Stimulated activated naive CD8-positive, alpha-beta T cell treated with anti-CD3 and anti-CD28 coated beads, Interleukin-15, Interleukin-2, amounts not matched to agents 100 ng/mL and 50 ng/mL, for 24 hours (primary cell): Measurements from ENCODE around the gene AFDN.

Source experiments
- H3K27ac Mint-ChIP-seq: one replicate; pipeline ENCODE4 v1.8.0; 2021; ENCODE audit warnings: mild to moderate bottlenecking, mixed read lengths
- H3K27me3 Mint-ChIP-seq: one replicate; pipeline ENCODE4 v1.8.0; 2021; ENCODE audit warnings: mixed read lengths
- H3K36me3 Mint-ChIP-seq: one replicate; pipeline ENCODE4 v1.8.0; 2021; ENCODE audit warnings: low read depth, mixed read lengths
- H3K4me1 Mint-ChIP-seq: one replicate; pipeline ENCODE4 v1.8.0; 2021; ENCODE audit warnings: low read depth, mixed read lengths
- H3K4me3 Mint-ChIP-seq: one replicate; pipeline ENCODE4 v1.8.0; 2021; ENCODE audit warnings: mild to moderate bottlenecking, mixed read lengths
- H3K9me3 Mint-ChIP-seq: one replicate; pipeline ENCODE4 v1.8.0; 2021; ENCODE audit warnings: mixed read lengths

Gene AFDN

GRCh38 chr6:167824591-167825331, 1.9 kb upstream of the AFDN start:
- Mint-ChIP-seq H3K27me3 (peaks cover 75% of the 10 kb centered on the region), H3K9me3 (no peaks in the 10 kb centered on the region), H3K36me3 (no peaks in the 10 kb centered on the region), H3K4me3 (peak overlapping the region; percentile 84), H3K4me1 (peaks cover 30% of the 10 kb centered on the region), H3K27ac (peak overlapping the region; percentile 36)

DNA sequence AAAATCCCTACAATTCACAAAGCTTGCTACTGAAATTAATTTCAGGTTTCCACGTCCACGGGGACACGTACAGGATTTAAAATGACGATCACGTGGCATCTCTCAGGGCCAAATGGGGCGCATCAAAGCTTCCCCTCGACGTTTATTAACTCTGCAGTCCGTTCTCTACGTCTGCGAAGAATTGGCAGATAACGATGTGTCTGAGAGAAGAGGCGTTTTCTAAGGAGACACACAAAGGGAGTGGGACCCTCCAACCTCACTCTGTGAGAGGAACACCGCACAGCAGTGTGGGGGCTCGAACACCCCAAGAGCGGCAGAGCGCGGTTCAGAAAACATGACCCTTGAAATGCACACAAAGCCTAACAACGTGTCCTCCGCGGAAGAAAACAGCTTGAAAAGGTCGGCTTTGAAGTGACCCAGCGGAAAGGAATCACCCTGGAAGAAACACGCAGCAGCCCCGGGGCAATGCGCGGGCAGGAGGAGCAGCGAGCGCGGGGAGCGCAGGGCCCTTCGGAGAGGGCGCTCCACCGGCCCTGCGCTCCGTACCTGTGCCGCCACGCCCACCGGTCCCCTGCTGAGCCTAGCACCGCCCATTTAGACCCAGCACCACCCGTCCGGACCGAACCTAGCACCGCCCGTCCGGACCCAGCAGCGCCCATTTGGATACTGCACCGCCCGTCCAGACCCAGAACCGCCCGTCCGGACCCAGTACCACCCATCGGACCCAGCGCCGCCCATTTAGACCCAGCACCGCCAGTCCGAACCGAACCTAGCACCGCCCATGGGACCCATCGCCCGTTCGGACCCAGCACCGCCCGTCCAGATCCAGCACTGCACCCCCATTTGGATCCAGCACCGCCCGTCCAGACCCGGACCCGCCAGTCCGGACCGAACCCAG, 1.1 kb upstream of the AFDN start:
- H3K4me1 Mint-ChIP-seq, result peaks cover 30% of the 10 kb centered on the region
- peaks cover 78% of the 10 kb centered on the region for H3K27me3 Mint-ChIP-seq
- no peaks in the 10 kb centered on the region for H3K36me3 Mint-ChIP-seq
- peak overlapping the region; percentile 31 for H3K27ac Mint-ChIP-seq
- peak overlapping the region; percentile 84 for H3K4me3 Mint-ChIP-seq
- H3K9me3 Mint-ChIP-seq, result no peaks in the 10 kb centered on the region

GRCh38 chr6:167826230-167826895, 348 bp upstream of the AFDN start:
- Mint-ChIP-seq H3K27me3 (peaks cover 77% of the 10 kb centered on the region), H3K36me3 (no peaks in the 10 kb centered on the region), H3K4me1 (peaks cover 35% of the 10 kb centered on the region), H3K9me3 (no peaks in the 10 kb centered on the region), H3K4me3 (peak overlapping the region; percentile 84), H3K27ac (no peak overlapping the region)

- peaks cover 73% of the 10 kb centered on the region for H3K27me3 Mint-ChIP-seq
- H3K4me3 Mint-ChIP-seq, result peak overlapping the region; percentile 77
- H3K27ac Mint-ChIP-seq, result no peak overlapping the region
- H3K36me3 Mint-ChIP-seq, result no peaks in the 10 kb centered on the region
- no peaks in the 10 kb centered on the region for H3K9me3 Mint-ChIP-seq
- H3K4me1 Mint-ChIP-seq, result peaks cover 42% of the 10 kb centered on the region
Measured at GRCh38 chr6:167827583-167828324, 1.0 kb downstream of the AFDN start.

GRCh38 chr6:167828325-167828956, 1.7 kb downstream of the AFDN start:
- no peaks in the 10 kb centered on the region for H3K9me3 Mint-ChIP-seq
- H3K36me3 Mint-ChIP-seq, result no peaks in the 10 kb centered on the region
- H3K27me3 Mint-ChIP-seq, result peaks cover 75% of the 10 kb centered on the region
- peak overlapping the region; percentile 77 for H3K4me3 Mint-ChIP-seq
- H3K4me1 Mint-ChIP-seq, result peaks cover 48% of the 10 kb centered on the region
- no peak overlapping the region for H3K27ac Mint-ChIP-seq

DNA sequence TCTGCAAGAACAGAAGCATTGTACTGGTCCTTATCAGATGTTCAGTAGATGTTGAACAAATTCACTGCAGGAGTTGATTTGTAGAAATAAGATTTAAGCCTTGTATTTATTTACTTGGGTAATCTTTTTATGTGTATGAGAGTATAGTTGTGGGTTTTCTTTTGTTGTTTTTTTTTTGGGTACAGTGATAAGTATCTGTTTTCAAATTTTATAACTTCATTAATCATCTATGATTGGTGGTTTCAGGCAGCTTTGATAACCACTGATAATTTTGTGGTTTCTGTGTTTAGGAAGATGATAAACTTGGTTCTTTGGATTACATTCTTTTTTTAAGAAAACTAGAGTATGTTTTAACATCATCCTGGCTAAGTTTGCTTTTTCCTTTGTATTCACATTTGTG, 2.8 kb downstream of the AFDN start:
- H3K4me3 Mint-ChIP-seq, result no peak overlapping the region
- H3K9me3 Mint-ChIP-seq, result no peaks in the 10 kb centered on the region
- H3K36me3 Mint-ChIP-seq, result no peaks in the 10 kb centered on the region
- no peak overlapping the region for H3K27ac Mint-ChIP-seq
- H3K4me1 Mint-ChIP-seq, result peaks cover 50% of the 10 kb centered on the region
- H3K27me3 Mint-ChIP-seq, result peaks cover 72% of the 10 kb centered on the region

- Mint-ChIP-seq H3K27ac (no peak overlapping the region), H3K27me3 (peaks cover 66% of the 10 kb centered on the region), H3K9me3 (no peaks in the 10 kb centered on the region), H3K4me1 (peaks cover 36% of the 10 kb centered on the region), H3K4me3 (no peak overlapping the region), H3K36me3 (no peaks in the 10 kb centered on the region)
Measured at GRCh38 chr6:167831281-167831828, 4.6 kb downstream of the AFDN start.

- Mint-ChIP-seq H3K4me3 (peak overlapping the region; percentile 35), H3K27me3 (peaks cover 66% of the 10 kb centered on the region), H3K9me3 (no peaks in the 10 kb centered on the region), H3K36me3 (no peaks in the 10 kb centered on the region), H3K27ac (peak overlapping the region; percentile 45), H3K4me1 (peaks cover 31% of the 10 kb centered on the region)
Measured at GRCh38 chr6:167832497-167833395, 6.0 kb downstream of the AFDN start.

- Mint-ChIP-seq H3K4me1 (peaks cover 25% of the 10 kb centered on the region), H3K4me3 (peak overlapping the region; percentile 35), H3K27ac (peak overlapping the region; percentile 45), H3K36me3 (no peaks in the 10 kb centered on the region), H3K27me3 (peaks cover 64% of the 10 kb centered on the region), H3K9me3 (no peaks in the 10 kb centered on the region)
Measured at GRCh38 chr6:167833396-167833763, 6.7 kb downstream of the AFDN start.

GRCh38 chr6:167835260-167835659, 8.5 kb downstream of the AFDN start:
- H3K27me3 Mint-ChIP-seq, result peaks cover 48% of the 10 kb centered on the region
- no peaks in the 10 kb centered on the region for H3K36me3 Mint-ChIP-seq

DNA sequence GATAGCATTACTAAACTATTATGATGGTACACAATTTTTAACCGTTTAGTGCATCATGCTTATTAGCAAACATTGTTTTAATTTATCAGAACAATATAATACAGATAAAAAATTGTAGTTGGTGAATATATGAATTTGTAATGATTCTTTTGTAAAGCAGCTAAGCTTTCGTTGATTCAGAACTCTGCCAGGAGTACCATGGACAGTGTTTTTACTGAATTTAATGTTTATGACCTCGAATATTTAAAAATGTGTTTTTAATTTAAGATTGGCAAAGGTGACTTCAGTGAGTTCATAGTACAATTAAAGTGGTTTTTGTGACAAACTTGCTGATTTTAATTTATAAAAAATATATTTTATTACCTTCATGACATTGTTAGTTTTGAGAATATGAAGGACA, 10.0 kb downstream of the AFDN start:
- H3K4me3 Mint-ChIP-seq, result no peak overlapping the region
- H3K36me3 Mint-ChIP-seq, result no peaks in the 10 kb centered on the region

More at GRCh38 chr6:167835260-167835659, 8.5 kb downstream of the AFDN start:
- Mint-ChIP-seq H3K4me3 (no peak overlapping the region), H3K27ac (no peak overlapping the region), H3K4me1 (peaks cover 19% of the 10 kb centered on the region), H3K9me3 (no peaks in the 10 kb centered on the region)

GRCh38 chr6:167838207-167838748, 11.6 kb downstream of the AFDN start:
- Mint-ChIP-seq H3K9me3 (no peaks in the 10 kb centered on the region), H3K4me3 (no peak overlapping the region)

More for the DNA sequence above, 10.0 kb downstream of the AFDN start:
- peaks cover 13% of the 10 kb centered on the region for H3K4me1 Mint-ChIP-seq
- H3K9me3 Mint-ChIP-seq, result no peaks in the 10 kb centered on the region
- H3K27me3 Mint-ChIP-seq, result peaks cover 39% of the 10 kb centered on the region
- no peak overlapping the region for H3K27ac Mint-ChIP-seq

DNA sequence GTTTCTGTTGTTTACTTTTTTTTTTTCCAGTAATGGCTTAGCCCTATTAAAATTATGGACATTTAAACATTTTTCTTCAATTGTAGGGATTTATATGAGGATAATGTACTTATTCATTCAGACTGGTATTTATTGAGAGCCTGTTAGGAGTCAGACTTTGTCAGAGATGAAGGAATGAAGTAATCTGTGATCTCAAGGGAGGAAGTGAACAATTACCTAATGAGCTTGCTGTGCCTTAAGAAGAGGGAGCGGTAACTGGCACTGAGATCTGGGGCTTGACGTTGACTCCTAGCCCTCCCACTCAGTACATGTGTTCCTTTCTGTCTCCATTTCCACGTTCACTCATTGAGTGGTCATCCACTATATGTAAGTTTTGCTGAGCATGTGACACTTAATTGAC, 12.6 kb downstream of the AFDN start:
- Mint-ChIP-seq H3K36me3 (no peaks in the 10 kb centered on the region), H3K9me3 (no peaks in the 10 kb centered on the region), H3K4me3 (no peak overlapping the region), H3K4me1 (no peaks in the 10 kb centered on the region), H3K27ac (no peak overlapping the region), H3K27me3 (peaks cover 32% of the 10 kb centered on the region)

More at GRCh38 chr6:167838207-167838748, 11.6 kb downstream of the AFDN start:
- H3K27ac Mint-ChIP-seq, result no peak overlapping the region
- H3K27me3 Mint-ChIP-seq, result peaks cover 38% of the 10 kb centered on the region
- H3K36me3 Mint-ChIP-seq, result no peaks in the 10 kb centered on the region
- H3K4me1 Mint-ChIP-seq, result peaks cover 3% of the 10 kb centered on the region
